HG03354 (cell line): Measurements from ENCODE around the gene EDRF1.
A peak's percentile ranks its signal among the peaks of the same experiment; 100 is the strongest.

Experiments
- ATAC-seq: cut with Tn5 transposase; IDR thresholded peaks from one replicate; pipeline ENCODE4 v1.9.1; 2021; ENCODE audit warnings: mild to moderate bottlenecking; ENCODE audit not compliant: unreplicated experiment, poor library complexity, severe bottlenecking

EDRF1 gene

GRCh38 chr10:125782616-125783015, 63.1 kb downstream of the EDRF1 start:
- no peak for ATAC-seq

DNA sequence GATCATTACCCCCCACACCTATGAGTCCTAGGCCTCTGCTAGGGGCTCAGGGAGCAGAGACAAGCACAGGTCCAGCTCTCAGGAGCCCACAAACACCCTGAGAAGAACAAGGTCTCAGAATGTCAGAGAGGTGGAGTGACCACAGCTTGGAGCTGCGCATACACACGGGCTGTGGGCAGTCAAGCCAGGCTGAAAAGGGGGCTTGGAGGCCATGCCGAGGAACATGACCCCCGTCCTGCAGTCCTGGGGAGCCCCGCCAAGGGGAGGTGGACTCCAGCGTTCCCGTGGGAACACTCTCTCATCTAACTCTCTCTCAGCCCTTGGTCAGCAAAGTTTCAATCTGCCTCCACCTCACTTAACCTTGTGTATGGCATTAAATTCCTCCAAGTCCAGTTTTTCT, 63.9 kb downstream of the EDRF1 start:
- ATAC-seq = peak; percentile 0

GRCh38 chr10:125783957-125784356, 64.4 kb downstream of the EDRF1 start:
- peak; percentile 91 for ATAC-seq

DNA sequence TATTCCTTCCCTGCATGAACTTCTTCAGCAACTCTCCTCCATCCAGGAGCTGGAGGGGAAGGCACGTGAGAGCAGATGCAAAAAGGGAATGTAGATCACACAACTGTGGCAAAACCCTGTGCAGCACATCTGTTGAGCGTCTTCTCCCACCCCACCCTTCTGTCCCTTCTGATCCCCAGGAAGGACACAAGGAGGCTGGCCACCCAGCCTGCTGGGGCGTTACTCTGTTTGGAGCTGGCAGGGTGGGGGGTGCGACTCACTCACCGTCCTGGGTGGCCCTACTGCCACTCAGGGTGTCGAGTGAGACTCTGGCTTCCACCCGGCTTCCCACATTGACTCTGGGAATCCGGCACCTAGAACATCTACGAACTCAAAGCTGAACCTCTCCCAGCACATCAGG, 66.3 kb downstream of the EDRF1 start:
- no peak for ATAC-seq

DNA sequence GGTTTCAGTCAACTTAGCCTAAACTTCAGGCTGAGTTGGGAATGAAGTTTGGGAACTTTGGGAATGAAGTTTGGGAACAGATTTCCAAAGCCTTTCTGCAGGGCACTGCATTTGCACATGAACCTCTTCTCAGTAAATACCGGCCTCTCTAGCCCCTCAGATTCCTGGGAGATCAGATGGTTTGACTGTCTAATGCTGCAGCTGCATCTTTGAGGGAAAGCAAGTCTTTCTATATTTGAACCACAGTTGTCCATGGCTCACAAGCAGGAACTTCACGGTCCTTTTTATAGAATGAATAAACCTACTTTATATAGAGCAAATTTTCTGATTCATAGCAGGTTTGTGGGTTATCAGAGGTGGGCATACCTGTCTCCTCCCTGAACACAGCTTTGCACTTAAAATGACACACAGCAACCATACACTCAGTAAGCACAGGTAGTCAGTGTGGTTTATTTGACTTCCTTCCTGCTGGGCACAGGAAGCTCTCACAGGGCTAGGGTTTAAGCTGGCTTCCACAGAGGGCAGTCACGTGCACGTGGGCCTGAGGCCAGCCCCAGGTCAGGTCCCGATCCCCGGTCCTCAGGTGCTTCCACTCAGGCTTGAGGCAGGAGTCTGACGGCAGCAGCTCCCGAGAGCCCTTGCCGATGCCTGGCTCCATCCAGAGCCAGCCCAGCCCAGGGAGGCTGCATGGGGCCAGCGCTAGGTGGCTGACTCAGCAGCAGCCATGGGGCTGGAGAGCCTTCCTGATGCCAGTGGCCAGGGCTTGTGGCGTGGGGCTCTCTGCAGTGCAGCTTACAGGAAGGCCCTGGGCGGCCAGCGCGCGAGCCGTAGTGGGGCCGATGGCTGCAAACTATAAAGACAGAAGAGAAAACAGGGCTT, 68.9 kb downstream of the EDRF1 start:
- ATAC-seq = no peak

DNA sequence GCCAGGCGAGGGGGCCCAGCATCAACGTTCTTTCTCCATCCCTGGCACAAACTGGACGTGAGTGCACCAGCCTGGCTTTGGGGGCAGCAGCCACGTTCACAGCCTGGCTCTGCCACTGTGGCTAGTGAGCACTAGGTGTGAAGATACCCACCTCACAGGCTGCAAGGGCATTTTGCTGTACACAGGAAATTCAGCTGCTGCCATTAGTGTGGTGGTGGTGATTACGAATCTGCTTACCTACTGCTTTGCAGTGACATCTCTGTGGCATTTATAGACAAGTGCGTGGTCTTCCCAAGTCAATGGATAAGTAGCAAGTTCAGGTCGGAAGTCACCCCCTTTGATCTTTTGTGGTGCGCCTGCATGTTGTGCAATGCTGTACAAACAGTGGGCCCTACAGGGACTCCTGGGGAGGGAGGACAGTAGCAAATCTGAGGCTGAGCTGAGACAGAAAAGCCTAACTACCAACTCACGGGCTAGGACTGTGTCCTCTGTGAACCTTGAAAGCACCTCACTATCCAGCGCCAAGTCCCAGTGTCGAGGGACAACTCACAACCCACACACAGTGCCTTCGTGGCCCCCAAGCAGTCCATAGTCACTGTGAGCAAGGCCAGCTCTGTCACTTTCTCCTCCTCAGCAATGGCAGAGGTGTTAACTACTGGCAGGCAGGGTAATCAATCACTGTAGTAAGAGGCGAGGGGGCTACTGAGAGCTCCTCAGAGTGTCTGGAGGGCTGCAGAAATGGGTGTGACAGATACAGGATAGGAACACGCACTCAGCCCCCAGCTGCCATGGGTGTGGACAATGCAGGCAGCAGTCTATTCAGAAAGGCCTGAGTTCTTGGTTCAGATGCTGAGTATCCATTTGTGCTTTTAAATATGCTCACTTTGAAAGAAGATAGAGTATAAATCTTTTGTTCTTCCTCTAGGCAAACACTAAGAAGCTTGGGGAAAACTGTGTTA, 73.1 kb downstream of the EDRF1 start:
- no peak for ATAC-seq

GRCh38 chr10:125795128-125795527, 75.6 kb downstream of the EDRF1 start:
- no peak for ATAC-seq

DNA sequence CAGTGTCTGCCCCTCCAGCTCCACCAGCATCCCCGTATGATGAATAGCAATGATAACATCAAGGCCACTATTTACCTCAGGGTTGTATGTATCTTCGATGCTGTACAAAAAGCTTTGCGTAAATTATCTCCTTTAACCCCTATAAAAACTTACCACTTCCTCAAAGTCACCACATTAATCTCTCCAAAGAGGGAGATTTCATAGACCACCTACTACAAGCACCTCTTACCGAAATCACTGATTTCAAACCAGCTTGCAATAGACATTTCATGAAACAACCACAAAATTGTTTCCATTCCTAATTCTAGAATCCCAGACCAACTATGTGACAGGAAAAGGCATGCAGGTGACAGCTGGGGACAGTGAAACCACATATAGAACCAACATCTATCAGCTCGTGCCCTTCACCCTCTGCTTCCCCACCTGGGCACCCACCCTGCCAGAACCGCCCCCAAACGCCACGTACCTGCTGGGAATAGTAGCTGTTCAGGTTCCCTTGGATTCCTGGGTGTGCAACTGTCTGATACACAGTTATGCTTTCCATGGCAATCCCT, 76.2 kb downstream of the EDRF1 start:
- no peak for ATAC-seq

- ATAC-seq = no peak
These were observed 77.9 kb downstream of the EDRF1 start for GRCh38 chr10:125797424-125797823.

DNA sequence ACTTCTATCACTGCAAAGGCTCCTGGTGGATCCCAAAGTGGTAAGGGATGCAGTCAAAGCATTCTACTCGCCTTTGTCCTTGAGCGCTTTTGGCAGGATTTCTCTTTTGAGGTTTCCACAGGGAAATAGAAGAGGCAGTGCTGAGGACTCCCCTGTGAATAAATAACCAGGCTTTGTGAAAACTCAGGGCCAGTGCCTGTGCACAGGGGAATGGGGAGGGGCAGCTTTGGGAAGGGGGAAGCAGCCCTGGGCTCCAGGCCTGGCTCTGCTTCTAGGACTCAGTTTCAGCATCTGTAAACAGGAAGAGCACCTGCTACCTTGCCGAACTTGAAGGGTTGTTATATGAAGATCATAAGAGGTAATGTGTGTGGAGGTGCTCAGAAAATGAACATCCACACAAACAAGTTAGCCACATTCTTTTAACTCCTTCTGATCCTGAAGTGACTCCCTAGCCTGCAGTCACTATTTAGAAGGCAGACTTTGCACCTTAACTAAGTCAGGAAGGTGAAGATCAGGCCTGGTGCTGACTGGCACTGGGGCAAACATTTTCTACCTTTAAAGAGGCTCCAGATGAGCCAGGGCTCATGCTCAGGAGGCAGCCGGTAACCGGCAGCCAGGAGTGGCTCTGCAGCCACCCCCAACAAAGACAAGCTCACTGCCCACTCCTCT, 78.6 kb downstream of the EDRF1 start:
- no peak for ATAC-seq

GRCh38 chr10:125799451-125800182, 80.1 kb downstream of the EDRF1 start:
- no peak for ATAC-seq

- no peak for ATAC-seq
These were observed 82.1 kb downstream of the EDRF1 start for GRCh38 chr10:125801574-125801973.

- ATAC-seq = no peak
These were observed 82.6 kb downstream of the EDRF1 start for GRCh38 chr10:125802131-125802530.

GRCh38 chr10:125802739-125803138, 83.2 kb downstream of the EDRF1 start:
- no peak for ATAC-seq

DNA sequence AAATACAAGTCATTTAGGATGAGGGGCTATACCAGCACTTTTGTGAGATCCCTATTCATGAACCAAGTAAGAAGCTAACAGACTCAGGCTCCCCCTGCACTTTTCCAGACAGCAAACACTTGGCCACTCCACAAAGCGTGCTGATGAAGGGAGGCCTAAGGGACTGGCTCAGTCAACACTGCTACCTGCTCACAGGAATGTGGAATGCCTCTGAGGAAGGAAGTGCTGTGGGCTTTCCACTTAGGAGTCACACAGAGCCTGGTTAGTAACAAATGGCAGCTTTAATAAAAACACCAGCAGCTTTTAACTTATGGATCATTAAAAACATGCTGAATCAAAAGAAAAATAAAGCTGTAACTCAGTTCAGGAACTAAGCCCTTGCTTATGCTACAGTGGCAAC, 88.5 kb downstream of the EDRF1 start:
- ATAC-seq = no peak

DNA sequence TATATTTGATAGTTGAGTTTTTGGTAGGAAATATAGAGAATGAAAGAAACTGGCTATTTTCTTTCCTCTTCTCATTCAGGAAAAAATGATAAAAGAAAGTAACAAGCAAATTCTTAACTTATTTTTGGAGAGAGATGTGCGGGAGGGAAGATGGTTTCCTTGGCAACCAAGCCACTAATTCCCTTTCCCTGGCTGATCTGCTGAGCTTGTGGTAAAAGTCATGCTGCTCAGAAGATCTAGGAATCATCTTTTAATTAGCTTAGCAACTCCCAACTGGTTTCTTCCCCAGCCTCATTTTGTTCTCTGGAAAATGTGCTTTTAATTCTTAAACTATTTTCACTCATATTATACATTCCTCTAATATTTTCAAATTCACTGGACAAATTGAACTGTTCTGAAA, 91.7 kb downstream of the EDRF1 start:
- ATAC-seq = no peak

DNA sequence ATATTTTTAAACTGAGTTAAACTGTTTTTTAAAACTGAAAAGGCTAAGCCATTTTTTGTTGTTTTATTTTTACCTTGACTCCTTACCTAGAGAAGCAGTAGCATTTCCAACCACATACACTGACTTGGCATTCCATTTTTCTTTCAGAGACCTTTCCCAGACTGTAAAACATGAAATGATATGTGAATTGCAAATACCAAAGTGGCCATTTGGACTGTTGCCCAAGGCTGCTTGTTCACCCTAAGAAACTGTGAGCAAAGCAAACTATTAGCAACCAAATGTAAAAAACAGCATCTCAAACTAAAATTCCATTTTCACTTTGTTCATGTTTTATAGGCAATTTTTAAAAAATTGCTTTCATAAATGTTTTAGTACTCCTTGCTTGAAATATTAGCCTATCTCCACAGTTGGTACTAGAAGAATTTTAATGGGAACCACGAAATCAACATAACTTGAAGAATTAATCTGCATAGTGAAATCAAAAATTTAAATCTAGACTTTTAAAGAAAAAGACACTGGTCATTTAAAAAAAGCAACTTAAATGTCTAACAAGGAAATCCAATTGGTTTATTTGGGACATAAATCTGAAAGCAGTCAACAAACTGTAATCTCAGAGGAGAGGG, 92.7 kb downstream of the EDRF1 start:
- no peak for ATAC-seq
